ENCODE measurements around the gene POTEG. TPM values are rescaled to one million over a fixed set of nuclear protein-coding genes. Genes with fewer than 3 reads are reported as not detected.

The POTEG gene
- not detected in 2 replicates for total RNA-seq

GRCh38 chr14:19434241-19434640 lies at the start of gene POTEG:
Gene POTEG, minus strand, starts transcription at chr14:19434341. Its CDS starts 52 bp downstream, at chr14:19434289.

Small RNA genes within 50 kb of the gene (small RNA-seq; reads per million reads assigned to genes)
- not detected for gene RNU6-1268P

All from vein endothelial cell (primary cell).